Lower lobe of right lung (tissue), 2 donors: ENCODE data around the gene FURIN. TPM values are rescaled to one million over a fixed set of nuclear protein-coding genes. Genes with fewer than 3 reads are reported as not detected.
"Not testable (repeated sequence)": the region's sequence is repeated elsewhere in the genome, so short reads cannot be mapped to it uniquely, and the experiment has no call there.

Experiments used
- ATAC-seq, 2 donors: fragments of 200-7000 bp; cut with Tn5 transposase; one replicate each; pipeline ENCODE4 v1.9.1; 2020 to 2022; ENCODE audit warnings: mild to moderate bottlenecking in 2 of 2, moderate library complexity in 2 of 2
- DNase-seq: peaks from one replicate; pipeline ENCODE4 v3.0.0-alpha.2; 2020
- H3K27ac ChIP-seq: fragments of 200-600 bp; one replicate; pipeline ENCODE4 v1.8.0; 2022
- H3K27me3 ChIP-seq: fragments of 200-600 bp; one replicate; pipeline ENCODE4 v1.8.0; 2022; ENCODE audit warnings: low read depth
- H3K36me3 ChIP-seq: fragments of 200-600 bp; one replicate; pipeline ENCODE4 v1.8.0; 2022; ENCODE audit warnings: mild to moderate bottlenecking
- H3K4me1 ChIP-seq: fragments of 200-600 bp; one replicate; pipeline ENCODE4 v1.8.0; 2022
- H3K4me3 ChIP-seq: fragments of 200-600 bp; one replicate; pipeline ENCODE4 v1.8.0; 2022; ENCODE audit warnings: mild to moderate bottlenecking
- H3K9me3 ChIP-seq: fragments of 200-600 bp; one replicate; pipeline ENCODE4 v1.8.0; 2022
- CTCF ChIP-seq: fragments of 200-600 bp; IDR thresholded peaks from one replicate; pipeline ENCODE4 v1.8.0; 2022; ENCODE audit warnings: antibody characterized with exemption, mild to moderate bottlenecking
- intact Hi-C: fragments of 100-400 bp; cut with DNase I; formaldehyde crosslinking; loops from one replicate; pipeline ENCODE4 v1.11.0; 2022
- total RNA-seq: library from RNA; stranded (reverse); fragmentation: NEBNext Ultra II Directional; extraction: Animal tissue kit (Norgen Biotek cat#: 25700); gene quantifications from one replicate; pipeline ENCODE4 v1.2.1, GENCODE V29; 2021
- donor health status: DM: no; HTN: yes; CAD: no; lungs with severe emphysema.

Gene FURIN
- total RNA-seq, 1 donor from 2014 or later = 86.5 TPM

GRCh38 chr15:90823455-90823974, 44.9 kb upstream of the FURIN start:
- TF ChIP-seq CTCF = no peak
- DNase-seq = no peak
- Histone ChIP-seq H3K4me3 (no peak overlapping the region), H3K27ac (no peak overlapping the region), H3K4me1 (no peaks in the 10 kb centered on the region), H3K27me3 (no peaks in the 10 kb centered on the region), H3K36me3 (no peaks in the 10 kb centered on the region), H3K9me3 (no peaks in the 10 kb centered on the region)
- no peak for ATAC-seq
- intact Hi-C loops = no loop called here

- DNase-seq, H3K27me3 ChIP-seq, H3K4me3 ChIP-seq, H3K27ac ChIP-seq, H3K36me3 ChIP-seq, ATAC-seq, intact Hi-C loops, H3K9me3 ChIP-seq: not testable (repeated sequence)
- H3K4me1 ChIP-seq = peaks cover 10% of the 10 kb centered on the region
Observed at GRCh38 chr15:90825115-90825899, 43.1 kb upstream of the FURIN start.

- H3K9me3 ChIP-seq, H3K27me3 ChIP-seq, intact Hi-C loops, DNase-seq, H3K4me3 ChIP-seq, H3K36me3 ChIP-seq, H3K27ac ChIP-seq, ATAC-seq: not testable (repeated sequence)
- peaks cover 16% of the 10 kb centered on the region for H3K4me1 ChIP-seq
Observed at GRCh38 chr15:90826206-90826885, 42.0 kb upstream of the FURIN start.

- Histone ChIP-seq H3K27ac (no peak overlapping the region), H3K9me3 (no peaks in the 10 kb centered on the region), H3K4me3 (no peak overlapping the region), H3K4me1 (peaks cover 16% of the 10 kb centered on the region), H3K36me3 (no peaks in the 10 kb centered on the region), H3K27me3 (no peaks in the 10 kb centered on the region)
- DNase-seq (no peak), ATAC-seq (no peak)
- intact Hi-C loops = no loop called here
- no peak for TF ChIP-seq CTCF
Observed at GRCh38 chr15:90826886-90827435, 41.4 kb upstream of the FURIN start.

GRCh38 chr15:90828111-90828510, 40.3 kb upstream of the FURIN start:
- H3K27me3 ChIP-seq = no peaks in the 10 kb centered on the region
- no peaks in the 10 kb centered on the region for H3K36me3 ChIP-seq
- no peak for TF ChIP-seq CTCF
- intact Hi-C loops = no loop called here
- ATAC-seq (no peak), DNase-seq (no peak)
- no peaks in the 10 kb centered on the region for H3K9me3 ChIP-seq
- no peak overlapping the region for H3K27ac ChIP-seq
- H3K4me1 ChIP-seq = peaks cover 16% of the 10 kb centered on the region
- H3K4me3 ChIP-seq = no peak overlapping the region

GRCh38 chr15:90829126-90829525, 39.3 kb upstream of the FURIN start:
- DNase-seq = no peak
- Histone ChIP-seq H3K27ac (no peak overlapping the region), H3K27me3 (no peaks in the 10 kb centered on the region), H3K4me1 (peaks cover 16% of the 10 kb centered on the region), H3K4me3 (no peak overlapping the region), H3K9me3 (no peaks in the 10 kb centered on the region), H3K36me3 (no peaks in the 10 kb centered on the region)
- intact Hi-C loops = no loop called here
- TF ChIP-seq CTCF = no peak
- no peak for ATAC-seq
